HepG2 (cell line): ENCODE data around the gene AKAP8L. TPM values are rescaled to one million over a fixed set of nuclear protein-coding genes. Genes with fewer than 3 reads are reported as not detected.

Source experiments
- ATAC-seq: fragments of 200-7000 bp; cut with Tn5 transposase; 3 replicates; pipeline ENCODE4 v1.9.1; 2020; ENCODE audit warnings: mild to moderate bottlenecking, moderate library complexity
- BruUV-seq: library from RNA; stranded (reverse); fragments of 400-500 nt; replicated peaks from 2 replicates; lab custom pipeline; 2021; lab: Mats Ljungman, UMichigan
- CTCF ChIA-PET: fragments of 300-600 bp; formaldehyde crosslinking; extraction: SDS; loops from one replicate; lab custom pipeline; 2021; ENCODE audit warnings: low total read pairs, inconsistent platforms, low intra/inter-chr PET ratio; lab: Yijun Ruan, JAX
- POLR2A ChIA-PET: fragments of 350-600 bp; sonication (Branson Sonifier 250); formaldehyde crosslinking; loops from one replicate; lab custom pipeline; 2020; ENCODE audit warnings: antibody characterized with exemption, inconsistent platforms; lab: Yijun Ruan, JAX
- DNase-seq: peaks from one replicate; pipeline ENCODE4 v3.0.0-alpha.2; 2015; ENCODE audit warnings: low spot score
- FAIRE-seq: peaks from 3 replicates; lab custom pipeline; 2011; peaks lifted over from hg19 to GRCh38; lab: Jason Lieb, UNC
- H2AFZ ChIP-seq: one replicate; pipeline ENCODE4 v1.6.1; 2011; ENCODE audit warnings: low read length, inconsistent platforms
- H3K27ac ChIP-seq: fragments of 300-600 bp; 3 replicates; pipeline ENCODE4 v1.8.0; 2011; ENCODE audit warnings: mixed run types, mild to moderate bottlenecking, mixed read lengths, low read length, inconsistent platforms; ENCODE audit not compliant: insufficient read depth; ENCODE audit errors: extremely low read length
- H3K27me3 ChIP-seq, 2 experiments: fragments of 200-600 bp in 1 of 2; 2 replicates in 1 of 2; 3 replicates in 1 of 2; pipeline versions ENCODE4 v1.6.0 to v1.8.0; 2011; ENCODE audit warnings: low read length in 2 of 2, mild to moderate bottlenecking in 2 of 2, moderate library complexity in 2 of 2, inconsistent platforms in 1 of 2; ENCODE audit not compliant: insufficient read depth in 2 of 2, control insufficient read depth in 1 of 2
- H3K36me3 ChIP-seq, 2 experiments: fragments of 200-600 bp in 1 of 2; replicated peaks in 1 of 2; 2 replicates in 1 of 2; 3 replicates in 1 of 2; pipeline versions ENCODE4 v1.5.1 to v1.8.0; 2011; ENCODE audit warnings: low read length in 2 of 2, inconsistent platforms in 1 of 2; ENCODE audit not compliant: insufficient read depth in 2 of 2, control insufficient read depth in 1 of 2
- H3K4me1 ChIP-seq: 2 replicates; pipeline ENCODE4 v1.5.1; 2012; ENCODE audit warnings: low read length, inconsistent platforms; ENCODE audit not compliant: insufficient read depth
- H3K4me2 ChIP-seq: 2 replicates; pipeline ENCODE4 v1.6.0; 2011; ENCODE audit warnings: low read depth, low read length, inconsistent platforms
- H3K4me3 ChIP-seq, 3 experiments: fragments of 200-600 bp in 1 of 3; sonication (generic), shearing (Covaris generic) in 1 of 3; replicated peaks in 1 of 3; 2 replicates each; pipeline ENCODE4 v1.5.1; 2011 to 2016; ENCODE audit warnings: low read length in 3 of 3, inconsistent platforms in 2 of 3, low read depth in 2 of 3, mild to moderate bottlenecking in 2 of 3, control low read depth in 1 of 3, mixed read lengths in 1 of 3; ENCODE audit not compliant: insufficient read depth in 1 of 3
- H3K79me2 ChIP-seq: one replicate; pipeline ENCODE4 v1.6.1; 2011; ENCODE audit warnings: low read length, inconsistent platforms; ENCODE audit not compliant: insufficient read depth
- H3K9ac ChIP-seq: 2 replicates; pipeline ENCODE4 v1.6.0; 2011; ENCODE audit warnings: mild to moderate bottlenecking, low read depth, low read length, inconsistent platforms; ENCODE audit not compliant: insufficient read depth
- H3K9me3 ChIP-seq: 2 replicates; pipeline ENCODE4 v1.5.1; 2012; ENCODE audit warnings: mild to moderate bottlenecking, low read length
- H4K20me1 ChIP-seq: 2 replicates; pipeline ENCODE4 v1.6.0; 2011; ENCODE audit warnings: inconsistent platforms, mild to moderate bottlenecking, low read length, moderate library complexity; ENCODE audit not compliant: insufficient read depth
- ASH2L ChIP-seq: fragments of 300-600, 200-600 bp; sonication (generic); IDR thresholded peaks from 2 replicates; pipeline ENCODE4 v1.7.0; 2017; ENCODE audit warnings: low read depth, mild to moderate bottlenecking, moderate library complexity, mixed read lengths, low read length; ENCODE audit not compliant: insufficient read length
- CREB1 ChIP-seq, 2 experiments: fragments of 450-650 bp in 1 of 2; IDR thresholded peaks; 2 replicates each; pipeline ENCODE4 v1.6.1; 2016 to 2017; ENCODE audit warnings: control low read depth in 1 of 2, mild to moderate bottlenecking in 1 of 2, missing compliant biosample characterization in 1 of 2, missing genetic modification characterization in 1 of 2
- DNMT1 ChIP-seq: sonication (generic); formaldehyde crosslinking; IDR thresholded peaks from 2 replicates; pipeline ENCODE4 v1.5.1; 2020; ENCODE audit warnings: mild to moderate bottlenecking, missing genetic modification reagents
- EEA1 ChIP-seq: sonication (generic); formaldehyde crosslinking; IDR thresholded peaks from 2 replicates; pipeline ENCODE4 v1.5.1; 2020; ENCODE audit warnings: mild to moderate bottlenecking, missing genetic modification reagents, borderline replicate concordance
- ESRRA ChIP-seq: sonication (generic); formaldehyde crosslinking; IDR thresholded peaks from 2 replicates; pipeline ENCODE4 v1.5.1; 2020; ENCODE audit warnings: mild to moderate bottlenecking, low read depth, missing genetic modification reagents
- HOXA3 ChIP-seq: sonication (generic); formaldehyde crosslinking; IDR thresholded peaks from 2 replicates; pipeline ENCODE4 v1.5.0; 2020; ENCODE audit warnings: missing genetic modification reagents
- MTF1 ChIP-seq: sonication (generic); formaldehyde crosslinking; IDR thresholded peaks from 2 replicates; pipeline ENCODE4 v1.5.0; 2020; ENCODE audit warnings: missing genetic modification reagents
- NFRKB ChIP-seq: fragments of 450-650 bp; IDR thresholded peaks from 2 replicates; pipeline ENCODE4 v1.6.1; 2017
- RBFOX2 ChIP-seq: fragments of 200-400 bp; formaldehyde crosslinking; IDR thresholded peaks from 2 replicates; pipeline ENCODE4 v1.6.1; 2017; ENCODE audit warnings: low read depth, mild to moderate bottlenecking, low read length
- SAFB2 ChIP-seq: sonication (generic); formaldehyde crosslinking; IDR thresholded peaks from 2 replicates; pipeline ENCODE4 v1.5.1; 2020; ENCODE audit warnings: missing genetic modification reagents, low read depth, mild to moderate bottlenecking, borderline replicate concordance
- SALL1 ChIP-seq: sonication (generic); formaldehyde crosslinking; IDR thresholded peaks from 2 replicates; pipeline ENCODE4 v1.8.0; 2022; ENCODE audit warnings: mild to moderate bottlenecking, missing genetic modification reagents
- SAP130 ChIP-seq: IDR thresholded peaks from 2 replicates; pipeline ENCODE4 v1.6.1; 2016; ENCODE audit warnings: low read depth
- SP1 ChIP-seq, 2 experiments: fragments of 450-650 bp in 1 of 2; sonication (generic) in 1 of 2; formaldehyde crosslinking in 1 of 2; IDR thresholded peaks; 2 replicates each; pipeline versions ENCODE4 v1.4.0 to v1.6.1; 2016 to 2020; ENCODE audit warnings: missing genetic modification reagents in 1 of 2
- TBL1XR1 ChIP-seq: fragments of 150-350 bp; IDR thresholded peaks from 2 replicates; pipeline ENCODE4 v1.6.1; 2014; ENCODE audit warnings: borderline replicate concordance, low read length; ENCODE audit not compliant: partially characterized antibody
- ZNF354B ChIP-seq: sonication (generic); formaldehyde crosslinking; IDR thresholded peaks from 2 replicates; pipeline ENCODE4 v1.8.0; 2022; ENCODE audit warnings: mild to moderate bottlenecking, missing genetic modification reagents
- ZNF547 ChIP-seq: sonication (generic); formaldehyde crosslinking; IDR thresholded peaks from 2 replicates; pipeline ENCODE4 v1.5.1; 2020; ENCODE audit warnings: mild to moderate bottlenecking, missing genetic modification reagents
- WGBS: methylation state at CpG from one replicate; pipeline ENCODE4 v1.1.6; 2017; ENCODE audit warnings: low lambda C conversion rate; 5-methylcytosine and 5-hydroxymethylcytosine counted together
- in situ Hi-C: cut with HindIII; loops from 2 replicates; pipeline ENCODE4 v1.10.0; 2017; ENCODE audit warnings: low pct_unique_long_range_greater_than_20kb; ENCODE audit not compliant: extremely low pct_ligation_motif_present
- intact Hi-C: fragments of 100-400 bp; cut with micrococcal nuclease; formaldehyde crosslinking; loops from one replicate; pipeline ENCODE4 v1.10.0; 2022; ENCODE audit not compliant: unreplicated experiment
- polyA plus RNA-seq, 8 experiments: library from polyadenylated mRNA; depleted of rRNA in 3 of 8; stranded (reverse) in 7 of 8; unstranded in 1 of 8; fragments of >200 nt; fragmentation: Illumina TruSeq in 4 of 8; extraction: Trizol in 4 of 8; gene quantifications; 2 replicates each; pipeline versions ENCODE4 v1.2.1 to v1.2.3, GENCODE V29; 2011 to 2016; ENCODE audit warnings: low read depth in 4 of 8, missing spikeins in 1 of 8, mixed read lengths in 1 of 8; ENCODE audit not compliant: insufficient read depth in 1 of 8
- total RNA-seq, 5 experiments: library from RNA; depleted of rRNA; stranded (reverse); fragments of >200 nt; fragmentation: Illumina TruSeq; extraction: Trizol; gene quantifications; 2 replicates each; pipeline ENCODE4 v1.2.3, GENCODE V29; 2016; ENCODE audit warnings: low read depth in 1 of 5
- TF ChIP-seq, protein P1 (sequence below): sonication (generic); formaldehyde crosslinking; IDR thresholded peaks from 2 replicates; pipeline ENCODE4 v1.4.0; 2020; ENCODE audit warnings: missing genetic modification reagents, borderline replicate concordance
- TF ChIP-seq, protein P2 (sequence below): sonication (generic); formaldehyde crosslinking; IDR thresholded peaks from 2 replicates; pipeline ENCODE4 v1.4.0; 2020; ENCODE audit warnings: missing genetic modification reagents

AKAP8L gene
- total and polyA plus RNA-seq, 2 of the 13 experiments (the other 11 are each of a cell fraction or from before 2014, with no cell fraction given) = 48.2 to 49.6 TPM

DNA sequence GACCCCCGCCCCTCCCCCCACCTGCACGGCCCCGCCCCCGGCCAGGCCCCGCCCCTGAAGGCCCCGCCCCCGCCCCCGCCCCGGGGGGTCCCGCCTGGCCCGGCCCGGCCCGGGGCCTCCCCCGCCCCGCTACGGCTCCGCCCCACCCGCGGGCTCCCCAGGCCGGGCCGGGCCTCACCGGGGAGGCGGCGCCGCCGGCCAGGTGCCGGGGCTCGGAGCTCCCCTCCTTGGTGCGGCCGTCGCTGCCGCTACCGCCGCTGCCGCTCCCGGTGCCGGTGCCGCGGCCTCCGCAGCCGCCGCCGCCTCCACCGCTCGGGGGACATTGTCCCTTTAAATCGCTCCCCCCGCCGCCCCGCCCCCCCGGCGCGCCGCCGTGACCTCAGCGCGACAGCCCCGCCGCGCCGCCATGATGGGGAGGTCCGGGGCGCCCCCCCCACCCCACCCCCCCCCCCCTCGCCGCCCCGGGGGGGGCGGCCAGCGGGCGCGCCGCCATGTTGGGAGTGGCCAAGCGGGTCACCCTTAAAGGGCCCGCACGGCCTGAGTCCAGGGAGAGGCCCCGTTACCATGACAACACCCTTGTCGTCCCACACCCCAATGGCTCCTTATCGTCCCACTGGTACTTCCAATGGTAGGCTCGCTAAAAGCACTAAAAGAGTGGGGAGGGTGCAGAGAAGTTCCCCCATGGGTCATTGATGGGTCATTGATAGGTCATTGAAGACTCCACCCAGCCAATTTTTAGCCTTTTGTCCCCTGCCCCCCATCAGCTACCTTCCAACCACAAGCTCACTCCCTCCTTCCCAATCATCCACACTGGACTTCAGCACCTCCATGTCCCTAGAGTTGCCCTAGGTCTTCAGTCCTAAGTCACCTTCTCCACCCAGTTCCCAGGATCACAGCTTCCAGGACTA, 31.1 kb upstream of the AKAP8L start, which contains the start of gene WIZ:
Gene WIZ, minus strand, starts transcription at position 337 of the 908 bp plus-strand sequence. CDS start 1,649 bp downstream, outside the sequence.
- CTCF ChIA-PET = no interaction called here
- in situ Hi-C loops = no loop called here
- TF ChIP-seq ZNF354B (CRISPR knock-in tag) = no peak
- TF ChIP-seq MTF1 (CRISPR knock-in tag) = no peak
- TF ChIP-seq DNMT1 (CRISPR knock-in tag) = no peak
- TF ChIP-seq ZNF547 (CRISPR knock-in tag) = no peak
- TF ChIP-seq ESRRA (CRISPR knock-in tag) = no peak
- TF ChIP-seq ASH2L = no peak
- TF ChIP-seq EEA1 (CRISPR knock-in tag) = no peak
- TF ChIP-seq SP1 (IDR thresholded peaks at IDR 0.05) = no peak
- peak; percentile 88 for TF ChIP-seq SP1 (CRISPR knock-in tag; IDR thresholded peaks at IDR 0.05)
- no peak for TF ChIP-seq TBL1XR1
- no peak for TF ChIP-seq SAFB2
- 0 out of 2 replicates have a peak, but pooled peaks have one; percentile 14 for TF ChIP-seq SALL1
- 0 out of 2 replicates have a peak, but pooled peaks have one; percentile 12 for TF ChIP-seq SAP130 (CRISPR knock-in tag)
- TF ChIP-seq NFRKB = no peak
- TF ChIP-seq RBFOX2 = no peak
- peak; percentile 66 for TF ChIP-seq HOXA3
- TF ChIP-seq CREB1 (IDR thresholded peaks at IDR 0.05) = peak; percentile 36; the same call in 1 of the 2 replicates
- peak; percentile 69; the same call in 1 of the 2 replicates for TF ChIP-seq CREB1 (CRISPR knock-in tag; IDR thresholded peaks at IDR 0.05)
- TF ChIP-seq, protein P1, sequence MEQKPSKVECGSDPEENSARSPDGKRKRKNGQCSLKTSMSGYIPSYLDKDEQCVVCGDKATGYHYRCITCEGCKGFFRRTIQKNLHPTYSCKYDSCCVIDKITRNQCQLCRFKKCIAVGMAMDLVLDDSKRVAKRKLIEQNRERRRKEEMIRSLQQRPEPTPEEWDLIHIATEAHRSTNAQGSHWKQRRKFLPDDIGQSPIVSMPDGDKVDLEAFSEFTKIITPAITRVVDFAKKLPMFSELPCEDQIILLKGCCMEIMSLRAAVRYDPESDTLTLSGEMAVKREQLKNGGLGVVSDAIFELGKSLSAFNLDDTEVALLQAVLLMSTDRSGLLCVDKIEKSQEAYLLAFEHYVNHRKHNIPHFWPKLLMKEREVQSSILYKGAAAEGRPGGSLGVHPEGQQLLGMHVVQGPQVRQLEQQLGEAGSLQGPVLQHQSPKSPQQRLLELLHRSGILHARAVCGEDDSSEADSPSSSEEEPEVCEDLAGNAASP (CRISPR knock-in tag) = no peak
- TF ChIP-seq, protein P2, sequence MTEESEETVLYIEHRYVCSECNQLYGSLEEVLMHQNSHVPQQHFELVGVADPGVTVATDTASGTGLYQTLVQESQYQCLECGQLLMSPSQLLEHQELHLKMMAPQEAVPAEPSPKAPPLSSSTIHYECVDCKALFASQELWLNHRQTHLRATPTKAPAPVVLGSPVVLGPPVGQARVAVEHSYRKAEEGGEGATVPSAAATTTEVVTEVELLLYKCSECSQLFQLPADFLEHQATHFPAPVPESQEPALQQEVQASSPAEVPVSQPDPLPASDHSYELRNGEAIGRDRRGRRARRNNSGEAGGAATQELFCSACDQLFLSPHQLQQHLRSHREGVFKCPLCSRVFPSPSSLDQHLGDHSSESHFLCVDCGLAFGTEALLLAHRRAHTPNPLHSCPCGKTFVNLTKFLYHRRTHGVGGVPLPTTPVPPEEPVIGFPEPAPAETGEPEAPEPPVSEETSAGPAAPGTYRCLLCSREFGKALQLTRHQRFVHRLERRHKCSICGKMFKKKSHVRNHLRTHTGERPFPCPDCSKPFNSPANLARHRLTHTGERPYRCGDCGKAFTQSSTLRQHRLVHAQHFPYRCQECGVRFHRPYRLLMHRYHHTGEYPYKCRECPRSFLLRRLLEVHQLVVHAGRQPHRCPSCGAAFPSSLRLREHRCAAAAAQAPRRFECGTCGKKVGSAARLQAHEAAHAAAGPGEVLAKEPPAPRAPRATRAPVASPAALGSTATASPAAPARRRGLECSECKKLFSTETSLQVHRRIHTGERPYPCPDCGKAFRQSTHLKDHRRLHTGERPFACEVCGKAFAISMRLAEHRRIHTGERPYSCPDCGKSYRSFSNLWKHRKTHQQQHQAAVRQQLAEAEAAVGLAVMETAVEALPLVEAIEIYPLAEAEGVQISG = no peak

More for the DNA sequence above, 31.1 kb upstream of the AKAP8L start, which contains the start of gene WIZ:
- 22% methylated on average over 6 of the region's 77 CpGs for WGBS
- no peak within 1 kb of the TSS for H3K27ac ChIP-seq
- BruUV-seq = no TSS peak
- peak within 1 kb of the TSS; percentile 69 for H3K9ac ChIP-seq
- no peaks in the 10 kb centered on the region for H3K9me3 ChIP-seq
- H3K4me3 ChIP-seq = peak within 1 kb of the TSS; percentile 62 to 82 (median 80)
- no peaks in the 10 kb centered on the region for H4K20me1 ChIP-seq
- peak within 1 kb of the TSS; percentile 52 for H2AFZ ChIP-seq
- no peak for FAIRE-seq
- peak; percentile 35 for DNase-seq
- no peaks in the 10 kb centered on the region for H3K79me2 ChIP-seq
- H3K36me3 ChIP-seq = no peaks in the 10 kb centered on the region
- H3K4me1 ChIP-seq = peaks cover 37% of the 10 kb centered on the region
- POLR2A ChIA-PET = no interaction called here
- intact Hi-C loops = no loop called here
- H3K4me2 ChIP-seq = peak within 1 kb of the TSS; percentile 81
- H3K27me3 ChIP-seq = no peaks in the 10 kb centered on the region
- no peak for ATAC-seq
